ENCODE results near the gene SLC18A3. TPM values are rescaled to one million over a fixed set of nuclear protein-coding genes. Genes with fewer than 3 reads are reported as not detected.

The SLC18A3 gene
- total RNA-seq, 1 experiment from 2014 or later: not detected

DNA sequence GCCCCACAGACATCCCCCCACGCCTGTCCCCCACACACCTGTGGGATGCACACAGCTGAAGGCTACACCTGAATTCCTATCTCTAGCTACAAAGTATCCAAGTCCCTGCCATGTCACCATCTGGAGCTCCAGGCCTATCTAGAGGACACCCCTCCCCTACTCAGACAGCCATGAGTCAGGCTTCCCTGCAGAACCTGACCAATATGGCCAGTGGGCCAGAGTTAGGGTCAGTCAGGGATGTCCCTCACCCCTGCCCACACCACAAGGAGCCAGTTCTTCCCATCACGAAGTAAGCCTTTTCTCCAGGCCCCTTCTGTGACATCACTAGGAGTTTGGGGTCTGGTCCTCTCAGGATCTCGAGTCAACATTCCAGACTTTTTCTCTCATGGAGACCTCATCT, 10.6 kb upstream of the SLC18A3 start:
- H3K79me2 ChIP-seq (ENCODE audit: insufficient read depth, low read length): no peaks in the 10 kb centered on the region
- ChIA-PET CTCF (no interaction called here), RAD21 (ENCODE audit: low non-redundant PET in 1 of 2, low total read pairs in 2 of 2, uncharacterized antibody in 2 of 2, unreplicated experiment in 2 of 2) (no interaction called here), POLR2A (no interaction called here)
- no peak overlapping the region for H3K9ac ChIP-seq (ENCODE audit: low read length)
- H3K9me3 ChIP-seq (ENCODE audit: control insufficient read depth in 1 of 2, insufficient read depth in 1 of 2, low read depth in 1 of 2, low read length in 2 of 2): no peaks in the 10 kb centered on the region
- peaks cover 25% of the 10 kb centered on the region for H3K27me3 ChIP-seq (ENCODE audit: insufficient read depth, low read length)
- ATAC-seq (no peak), DNase-seq (ENCODE audit: low read depth, low spot score) (no peak)
- H3K4me2 ChIP-seq (ENCODE audit: low read length): no peak overlapping the region
- no peaks in the 10 kb centered on the region for H3K9me2 ChIP-seq (ENCODE audit: insufficient read depth)
- H3K36me3 ChIP-seq (ENCODE audit: control insufficient read depth in 1 of 2, insufficient read depth in 2 of 2, low read length in 2 of 2): no peaks in the 10 kb centered on the region
- no peak overlapping the region for H2AFZ ChIP-seq (ENCODE audit: low read depth, low read length, poor library complexity, severe bottlenecking)
- TF ChIP-seq JUND (IDR thresholded peaks at IDR 0.05) (no peak), EGR1 (IDR thresholded peaks at IDR 0.05; ENCODE audit: low read depth) (no peak), SIN3A (IDR thresholded peaks at IDR 0.05; ENCODE audit: low read depth) (no peak), POLR2AphosphoS5 (IDR thresholded peaks at IDR 0.05; ENCODE audit: low read depth, low read length) (no peak), RAD21 (IDR thresholded peaks at IDR 0.05; ENCODE audit: low read depth) (no peak), YY1 (IDR thresholded peaks at IDR 0.05; ENCODE audit: extremely low read depth, insufficient replicate concordance, low read depth, low read length) (no peak), EZH2 (IDR thresholded peaks at IDR 0.05) (no peak), ZNF274 (IDR thresholded peaks at IDR 0.05; ENCODE audit: low read depth, low read length) (no peak), CEBPB (IDR thresholded peaks at IDR 0.05; ENCODE audit: low read depth) (no peak), SRF (IDR thresholded peaks at IDR 0.05; ENCODE audit: low read depth) (no peak), ZFX (IDR thresholded peaks at IDR 0.05) (no peak), EZH2phosphoT487 (IDR thresholded peaks at IDR 0.05; ENCODE audit: borderline replicate concordance) (no peak), TCF7L2 (IDR thresholded peaks at IDR 0.05; ENCODE audit: borderline replicate concordance, extremely low read depth, insufficient read depth, insufficient read length) (no peak)
- TF ChIP-seq, protein P1, sequence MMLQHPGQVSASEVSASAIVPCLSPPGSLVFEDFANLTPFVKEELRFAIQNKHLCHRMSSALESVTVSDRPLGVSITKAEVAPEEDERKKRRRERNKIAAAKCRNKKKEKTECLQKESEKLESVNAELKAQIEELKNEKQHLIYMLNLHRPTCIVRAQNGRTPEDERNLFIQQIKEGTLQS (IDR thresholded peaks at IDR 0.05): no peak
- TF ChIP-seq, protein P2, sequence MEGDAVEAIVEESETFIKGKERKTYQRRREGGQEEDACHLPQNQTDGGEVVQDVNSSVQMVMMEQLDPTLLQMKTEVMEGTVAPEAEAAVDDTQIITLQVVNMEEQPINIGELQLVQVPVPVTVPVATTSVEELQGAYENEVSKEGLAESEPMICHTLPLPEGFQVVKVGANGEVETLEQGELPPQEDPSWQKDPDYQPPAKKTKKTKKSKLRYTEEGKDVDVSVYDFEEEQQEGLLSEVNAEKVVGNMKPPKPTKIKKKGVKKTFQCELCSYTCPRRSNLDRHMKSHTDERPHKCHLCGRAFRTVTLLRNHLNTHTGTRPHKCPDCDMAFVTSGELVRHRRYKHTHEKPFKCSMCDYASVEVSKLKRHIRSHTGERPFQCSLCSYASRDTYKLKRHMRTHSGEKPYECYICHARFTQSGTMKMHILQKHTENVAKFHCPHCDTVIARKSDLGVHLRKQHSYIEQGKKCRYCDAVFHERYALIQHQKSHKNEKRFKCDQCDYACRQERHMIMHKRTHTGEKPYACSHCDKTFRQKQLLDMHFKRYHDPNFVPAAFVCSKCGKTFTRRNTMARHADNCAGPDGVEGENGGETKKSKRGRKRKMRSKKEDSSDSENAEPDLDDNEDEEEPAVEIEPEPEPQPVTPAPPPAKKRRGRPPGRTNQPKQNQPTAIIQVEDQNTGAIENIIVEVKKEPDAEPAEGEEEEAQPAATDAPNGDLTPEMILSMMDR (IDR thresholded peaks at IDR 0.05 in 2 of 3, conservative IDR thresholded peaks at IDR 0.05 in 1 of 3; ENCODE audit: borderline replicate concordance in 1 of 3, insufficient read depth in 1 of 3, low read depth in 2 of 3, low read length in 2 of 3): no peak
- TF ChIP-seq, protein P3, sequence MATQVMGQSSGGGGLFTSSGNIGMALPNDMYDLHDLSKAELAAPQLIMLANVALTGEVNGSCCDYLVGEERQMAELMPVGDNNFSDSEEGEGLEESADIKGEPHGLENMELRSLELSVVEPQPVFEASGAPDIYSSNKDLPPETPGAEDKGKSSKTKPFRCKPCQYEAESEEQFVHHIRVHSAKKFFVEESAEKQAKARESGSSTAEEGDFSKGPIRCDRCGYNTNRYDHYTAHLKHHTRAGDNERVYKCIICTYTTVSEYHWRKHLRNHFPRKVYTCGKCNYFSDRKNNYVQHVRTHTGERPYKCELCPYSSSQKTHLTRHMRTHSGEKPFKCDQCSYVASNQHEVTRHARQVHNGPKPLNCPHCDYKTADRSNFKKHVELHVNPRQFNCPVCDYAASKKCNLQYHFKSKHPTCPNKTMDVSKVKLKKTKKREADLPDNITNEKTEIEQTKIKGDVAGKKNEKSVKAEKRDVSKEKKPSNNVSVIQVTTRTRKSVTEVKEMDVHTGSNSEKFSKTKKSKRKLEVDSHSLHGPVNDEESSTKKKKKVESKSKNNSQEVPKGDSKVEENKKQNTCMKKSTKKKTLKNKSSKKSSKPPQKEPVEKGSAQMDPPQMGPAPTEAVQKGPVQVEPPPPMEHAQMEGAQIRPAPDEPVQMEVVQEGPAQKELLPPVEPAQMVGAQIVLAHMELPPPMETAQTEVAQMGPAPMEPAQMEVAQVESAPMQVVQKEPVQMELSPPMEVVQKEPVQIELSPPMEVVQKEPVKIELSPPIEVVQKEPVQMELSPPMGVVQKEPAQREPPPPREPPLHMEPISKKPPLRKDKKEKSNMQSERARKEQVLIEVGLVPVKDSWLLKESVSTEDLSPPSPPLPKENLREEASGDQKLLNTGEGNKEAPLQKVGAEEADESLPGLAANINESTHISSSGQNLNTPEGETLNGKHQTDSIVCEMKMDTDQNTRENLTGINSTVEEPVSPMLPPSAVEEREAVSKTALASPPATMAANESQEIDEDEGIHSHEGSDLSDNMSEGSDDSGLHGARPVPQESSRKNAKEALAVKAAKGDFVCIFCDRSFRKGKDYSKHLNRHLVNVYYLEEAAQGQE (IDR thresholded peaks at IDR 0.05; ENCODE audit: low read depth): no peak
- TF ChIP-seq, protein P4, sequence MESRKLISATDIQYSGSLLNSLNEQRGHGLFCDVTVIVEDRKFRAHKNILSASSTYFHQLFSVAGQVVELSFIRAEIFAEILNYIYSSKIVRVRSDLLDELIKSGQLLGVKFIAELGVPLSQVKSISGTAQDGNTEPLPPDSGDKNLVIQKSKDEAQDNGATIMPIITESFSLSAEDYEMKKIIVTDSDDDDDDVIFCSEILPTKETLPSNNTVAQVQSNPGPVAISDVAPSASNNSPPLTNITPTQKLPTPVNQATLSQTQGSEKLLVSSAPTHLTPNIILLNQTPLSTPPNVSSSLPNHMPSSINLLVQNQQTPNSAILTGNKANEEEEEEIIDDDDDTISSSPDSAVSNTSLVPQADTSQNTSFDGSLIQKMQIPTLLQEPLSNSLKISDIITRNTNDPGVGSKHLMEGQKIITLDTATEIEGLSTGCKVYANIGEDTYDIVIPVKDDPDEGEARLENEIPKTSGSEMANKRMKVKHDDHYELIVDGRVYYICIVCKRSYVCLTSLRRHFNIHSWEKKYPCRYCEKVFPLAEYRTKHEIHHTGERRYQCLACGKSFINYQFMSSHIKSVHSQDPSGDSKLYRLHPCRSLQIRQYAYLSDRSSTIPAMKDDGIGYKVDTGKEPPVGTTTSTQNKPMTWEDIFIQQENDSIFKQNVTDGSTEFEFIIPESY (IDR thresholded peaks at IDR 0.05; ENCODE audit: extremely low read depth, insufficient replicate concordance, low read length): no peak
- TF ChIP-seq, protein P5, sequence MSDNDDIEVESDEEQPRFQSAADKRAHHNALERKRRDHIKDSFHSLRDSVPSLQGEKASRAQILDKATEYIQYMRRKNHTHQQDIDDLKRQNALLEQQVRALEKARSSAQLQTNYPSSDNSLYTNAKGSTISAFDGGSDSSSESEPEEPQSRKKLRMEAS (IDR thresholded peaks at IDR 0.05): no peak
- no peak overlapping the region for H3K4me3 ChIP-seq (replicated peaks in 1 of 2; ENCODE audit: low read depth in 1 of 2, low read length in 2 of 2)
- no peaks in the 10 kb centered on the region for H4K20me1 ChIP-seq (ENCODE audit: insufficient read depth)
- intact Hi-C loops (cut with micrococcal nuclease): no loop called here
- peaks cover 0 to 3% of the 10 kb centered on the region in 2 experiments; a peak in 1 of 4 replicates for H3K4me1 ChIP-seq (ENCODE audit: control insufficient read depth in 1 of 2, insufficient read depth in 2 of 2, low read length in 2 of 2)
- no peak overlapping the region for H3K27ac ChIP-seq (ENCODE audit: low read depth, low read length)
- no TSS peak for BruUV-seq (replicated peaks)

All from HCT116 (cell line).